Astrocyte of the spinal cord (primary cell): ENCODE measurements around the gene TMEM18.

Experiments used
- DNase-seq: peaks from one replicate; pipeline ENCODE4 v3.0.0; 2011; ENCODE audit warnings: low read depth, low spot score
- H3K4me3 ChIP-seq: 2 replicates; pipeline ENCODE4 v1.5.1; 2011; ENCODE audit warnings: low read depth, mild to moderate bottlenecking, low read length, moderate library complexity
- in situ Hi-C: cut with HindIII; loops from 2 replicates; pipeline ENCODE4 v1.10.0; 2017; ENCODE audit warnings: low sequenced_read_pairs
- TF ChIP-seq, protein P1 (sequence below): IDR thresholded peaks from 2 replicates; pipeline ENCODE4 v1.5.1; 2012; ENCODE audit warnings: low read depth, mild to moderate bottlenecking, low read length, inconsistent platforms

The TMEM18 gene

DNA sequence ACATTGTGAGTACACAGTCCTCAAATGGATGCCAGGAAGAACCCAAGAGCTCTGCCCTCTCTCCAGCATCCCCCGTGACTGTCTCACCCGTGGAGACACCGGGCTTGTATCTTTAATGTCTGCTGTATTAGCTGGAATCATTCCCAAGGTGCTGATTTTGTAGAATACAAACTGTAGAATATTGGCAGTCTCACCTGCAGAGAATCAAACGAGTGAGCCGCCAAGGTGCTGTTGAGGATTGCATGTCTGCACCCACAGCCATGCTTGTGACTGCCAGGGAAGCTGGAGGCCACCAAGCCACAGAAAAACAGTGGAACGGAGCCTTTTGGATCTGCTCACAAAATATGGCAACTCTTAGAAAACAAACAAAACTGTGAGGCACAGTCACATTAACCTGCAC is 37.5 kb downstream of the TMEM18 start:
- TF ChIP-seq, protein P1, sequence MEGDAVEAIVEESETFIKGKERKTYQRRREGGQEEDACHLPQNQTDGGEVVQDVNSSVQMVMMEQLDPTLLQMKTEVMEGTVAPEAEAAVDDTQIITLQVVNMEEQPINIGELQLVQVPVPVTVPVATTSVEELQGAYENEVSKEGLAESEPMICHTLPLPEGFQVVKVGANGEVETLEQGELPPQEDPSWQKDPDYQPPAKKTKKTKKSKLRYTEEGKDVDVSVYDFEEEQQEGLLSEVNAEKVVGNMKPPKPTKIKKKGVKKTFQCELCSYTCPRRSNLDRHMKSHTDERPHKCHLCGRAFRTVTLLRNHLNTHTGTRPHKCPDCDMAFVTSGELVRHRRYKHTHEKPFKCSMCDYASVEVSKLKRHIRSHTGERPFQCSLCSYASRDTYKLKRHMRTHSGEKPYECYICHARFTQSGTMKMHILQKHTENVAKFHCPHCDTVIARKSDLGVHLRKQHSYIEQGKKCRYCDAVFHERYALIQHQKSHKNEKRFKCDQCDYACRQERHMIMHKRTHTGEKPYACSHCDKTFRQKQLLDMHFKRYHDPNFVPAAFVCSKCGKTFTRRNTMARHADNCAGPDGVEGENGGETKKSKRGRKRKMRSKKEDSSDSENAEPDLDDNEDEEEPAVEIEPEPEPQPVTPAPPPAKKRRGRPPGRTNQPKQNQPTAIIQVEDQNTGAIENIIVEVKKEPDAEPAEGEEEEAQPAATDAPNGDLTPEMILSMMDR: no peak
- H3K4me3 ChIP-seq: no peak overlapping the region
- DNase-seq: no peak
- in situ Hi-C loops: no loop called here

DNA sequence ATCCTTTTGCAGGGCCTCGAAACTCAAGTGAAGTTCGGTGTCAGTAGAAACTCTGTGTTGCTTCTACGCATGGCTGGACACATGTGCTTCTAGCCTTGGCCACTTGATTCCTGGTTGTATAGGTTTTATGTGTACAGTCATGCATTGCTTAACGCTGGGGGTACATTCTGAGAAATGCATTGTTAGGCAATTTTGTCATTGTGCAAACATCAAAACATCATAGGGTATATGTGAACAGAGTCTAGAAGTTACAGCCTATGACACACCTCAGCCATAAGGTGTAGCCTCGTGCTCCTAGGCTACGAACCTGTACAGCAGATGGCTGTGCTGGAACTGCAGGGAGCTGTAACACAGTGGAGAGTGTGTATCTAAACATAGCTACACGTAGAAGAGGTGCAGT is 39.4 kb downstream of the TMEM18 start:
- no peak for DNase-seq
- no peak overlapping the region for H3K4me3 ChIP-seq
- TF ChIP-seq, protein P1: no peak
- in situ Hi-C loops: no loop called here

DNA sequence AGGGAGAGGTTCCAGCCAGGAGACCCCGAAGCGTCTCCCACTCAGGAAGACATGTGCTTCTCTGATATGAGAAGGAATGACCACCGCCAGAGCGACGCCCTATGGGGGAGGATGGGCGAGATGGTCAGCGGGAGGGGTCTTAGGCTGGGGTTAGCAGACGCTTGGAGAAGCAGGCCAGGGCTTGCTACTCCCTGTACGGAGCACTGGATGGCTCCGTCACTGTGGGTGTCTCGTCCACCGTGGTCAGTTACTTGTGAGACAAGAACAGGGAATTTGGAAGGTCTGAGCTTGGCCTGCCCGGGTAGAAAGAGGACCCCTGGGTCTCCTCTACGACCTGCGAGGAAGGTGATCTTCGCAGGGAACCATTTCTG is 39.8 kb downstream of the TMEM18 start:
- in situ Hi-C loops: no loop called here
- TF ChIP-seq, protein P1: no peak
- no peak for DNase-seq
- no peak overlapping the region for H3K4me3 ChIP-seq

DNA sequence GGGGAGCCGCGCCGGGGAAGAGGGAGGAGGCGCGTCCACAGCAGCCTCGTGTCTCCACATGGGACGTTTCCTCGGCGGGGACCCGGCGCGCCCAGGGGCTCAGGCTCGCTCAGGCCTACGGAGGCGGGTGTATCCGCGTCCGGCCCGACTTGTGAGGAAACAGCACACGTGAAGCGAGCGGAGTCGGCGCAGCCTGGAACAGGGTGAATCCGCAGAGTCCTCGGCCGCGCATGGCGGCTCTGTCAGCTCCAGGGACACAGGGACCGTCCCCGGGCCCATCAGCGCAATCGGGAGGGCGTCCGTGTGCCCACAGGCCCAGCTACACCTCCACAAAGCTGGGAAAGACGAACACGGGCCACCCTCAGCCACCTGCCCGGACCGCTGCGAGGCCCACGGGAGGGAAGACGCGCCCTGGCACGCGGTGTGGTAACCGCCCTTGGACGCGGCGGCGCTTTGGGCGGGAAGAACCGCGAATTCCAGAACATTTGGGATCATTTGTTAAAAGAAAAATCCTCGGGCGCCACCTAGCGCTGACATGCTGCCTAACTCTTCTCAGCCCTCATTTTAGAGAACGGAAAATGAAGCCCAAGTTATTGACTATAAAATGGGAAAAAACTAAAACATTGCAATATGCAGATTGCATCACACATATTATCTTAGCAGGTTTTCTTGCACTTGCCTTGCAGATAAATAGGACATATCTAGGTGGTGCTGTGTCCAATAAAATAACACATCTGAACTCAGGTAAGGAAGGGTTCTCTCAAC is 40.4 kb downstream of the TMEM18 start:
- peak; percentile 50 for DNase-seq
- peak overlapping the region; percentile 7 for H3K4me3 ChIP-seq
- in situ Hi-C loops: no loop called here
- TF ChIP-seq, protein P1: peak; percentile 79

DNA sequence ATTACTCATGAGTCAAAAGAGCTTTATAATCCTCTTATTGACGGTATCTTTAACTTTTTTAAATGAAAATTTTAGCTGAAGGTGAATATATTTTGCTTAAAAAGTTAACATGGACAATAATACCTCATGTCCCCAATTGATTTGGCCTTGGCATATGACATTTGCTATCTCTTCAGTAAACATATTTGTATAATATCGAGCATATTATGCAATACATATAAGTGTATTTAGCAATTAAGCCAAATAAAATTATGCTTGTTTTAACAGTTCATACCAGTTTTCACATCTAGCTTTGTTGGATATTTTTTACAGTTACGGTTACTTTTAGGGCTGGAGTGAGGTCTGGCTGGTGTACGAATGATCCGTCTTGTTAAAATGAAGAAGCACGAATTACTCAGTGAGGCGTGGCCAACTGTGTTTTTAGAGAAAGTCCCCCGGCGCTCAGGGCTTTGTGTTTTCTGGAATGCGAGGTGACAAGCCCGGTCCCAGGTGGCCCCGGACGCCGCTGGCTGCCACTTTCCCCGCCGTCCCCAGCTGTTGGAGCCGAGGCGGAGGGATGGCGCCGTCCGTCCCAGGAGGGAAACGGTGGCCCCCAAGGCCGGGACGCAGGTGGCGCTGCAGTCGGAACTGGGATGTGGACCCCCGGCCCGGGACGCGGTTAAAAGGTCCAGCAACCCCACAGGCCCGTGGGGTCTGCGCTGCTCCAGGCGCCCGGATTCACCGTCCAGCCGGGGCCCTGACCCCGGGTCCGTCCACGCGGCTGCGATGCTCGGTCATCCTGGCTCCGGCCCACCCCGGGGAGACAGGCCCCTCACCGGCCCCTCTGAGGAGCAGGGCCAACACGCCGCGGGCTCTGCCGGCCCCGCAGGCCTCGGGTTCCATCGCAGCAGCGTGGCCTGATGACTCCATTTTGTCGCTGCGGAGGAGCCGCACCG is 41.3 kb downstream of the TMEM18 start:
- H3K4me3 ChIP-seq: no peak overlapping the region
- TF ChIP-seq, protein P1: no peak
- in situ Hi-C loops: no loop called here
- DNase-seq: no peak

DNA sequence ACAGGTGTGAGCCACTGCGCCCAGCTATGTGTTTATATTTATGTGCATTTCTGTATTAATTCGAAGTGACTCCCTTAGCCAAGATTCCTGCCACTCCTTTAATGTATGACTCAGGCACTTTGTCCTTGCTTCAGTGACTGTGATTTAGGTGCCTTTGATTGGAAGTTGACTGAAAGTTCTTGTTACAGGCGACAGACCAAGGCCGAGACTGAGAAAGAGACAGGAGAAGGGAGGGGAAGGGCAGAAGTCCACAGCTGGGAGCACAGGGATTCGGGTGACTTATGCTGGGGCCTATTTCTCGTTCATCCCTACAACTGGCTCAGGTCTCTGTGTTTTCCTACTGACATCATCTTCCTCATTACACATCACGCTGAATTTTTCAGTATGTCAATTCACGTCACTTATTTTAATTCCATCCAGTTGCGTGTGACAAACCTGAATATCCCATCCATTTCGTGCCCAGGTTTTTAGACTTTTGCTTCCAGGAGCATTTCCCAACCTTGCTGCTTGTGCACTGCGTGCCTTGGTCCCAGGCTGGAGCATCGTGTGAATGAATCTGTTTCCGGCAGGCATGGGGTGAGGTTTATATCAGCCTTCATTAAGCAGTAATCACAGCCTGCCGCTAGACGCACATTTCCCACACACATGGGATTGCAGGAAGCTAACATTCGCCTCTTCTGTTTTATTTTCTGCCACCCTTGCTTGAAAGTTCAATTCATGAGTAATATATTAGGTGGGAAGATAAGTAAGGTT is 42.4 kb downstream of the TMEM18 start:
- TF ChIP-seq, protein P1: no peak
- no peak for DNase-seq
- in situ Hi-C loops: no loop called here
- H3K4me3 ChIP-seq: no peak overlapping the region
